ENCODE measurements around the gene ST7. TPM values are rescaled to one million over a fixed set of nuclear protein-coding genes. Genes with fewer than 3 reads are reported as not detected.

Gene ST7
- total and polyA plus RNA-seq, 2 of the 13 experiments (the other 11 are each of a cell fraction or from before 2014, with no cell fraction given): 17.3 to 23.5 TPM

GRCh38 chr7:117124591-117125220 lies 171.4 kb downstream of the ST7 start (continued):
- TF ChIP-seq ZNF407 (CRISPR knock-in tag; IDR thresholded peaks at IDR 0.05; ENCODE audit: not compliant biosample characterization): no peak
- no peak for TF ChIP-seq GMEB2 (CRISPR knock-in tag; IDR thresholded peaks at IDR 0.05; ENCODE audit: low read depth)
- TF ChIP-seq ZNF20 (CRISPR knock-in tag; IDR thresholded peaks at IDR 0.05): no peak
- TF ChIP-seq PCBP2 (optimal IDR thresholded peaks at IDR 0.05; ENCODE audit: low read depth, low read length, poor library complexity, severe bottlenecking): no peak
- TF ChIP-seq ZNF720 (CRISPR knock-in tag; IDR thresholded peaks at IDR 0.05): no peak
- TF ChIP-seq ZBTB20 (CRISPR knock-in tag; IDR thresholded peaks at IDR 0.05; ENCODE audit: borderline replicate concordance, low read depth): 0 out of 2 replicates have a peak, but pooled peaks have one; percentile 25
- no peak for TF ChIP-seq ZNF737 (CRISPR knock-in tag; IDR thresholded peaks at IDR 0.05; ENCODE audit: borderline replicate concordance)
- TF ChIP-seq TBX2 (CRISPR knock-in tag; IDR thresholded peaks at IDR 0.05; ENCODE audit: borderline replicate concordance): peak; percentile 48; the same call in 1 of the 2 replicates
- no peak for TF ChIP-seq PBX3 (CRISPR knock-in tag; IDR thresholded peaks at IDR 0.05; ENCODE audit: borderline replicate concordance)
- no peak for TF ChIP-seq ZNF367 (CRISPR knock-in tag; IDR thresholded peaks at IDR 0.05; ENCODE audit: borderline replicate concordance)
- no peak for TF ChIP-seq HMGXB4 (CRISPR knock-in tag; IDR thresholded peaks at IDR 0.05; ENCODE audit: borderline replicate concordance in 1 of 2, low read depth in 1 of 2)
- TF ChIP-seq TEF (CRISPR knock-in tag; IDR thresholded peaks at IDR 0.05): no peak
- no peak for TF ChIP-seq ZKSCAN8 (CRISPR knock-in tag; IDR thresholded peaks at IDR 0.05; ENCODE audit: borderline replicate concordance)
- TF ChIP-seq ZC3H13 (CRISPR knock-in tag; IDR thresholded peaks at IDR 0.05): no peak
- no peak for TF ChIP-seq SIN3B (IDR thresholded peaks at IDR 0.05; ENCODE audit: low read length)
